H1 (cell line): ENCODE measurements around the gene SLC20A1. TPM values are rescaled to one million over a fixed set of nuclear protein-coding genes. Genes with fewer than 3 reads are reported as not detected.

ENCODE experiments used
- BRCA1 ChIP-seq: IDR thresholded peaks from 2 replicates; pipeline ENCODE4 v1.6.1; 2012; ENCODE audit warnings: low read depth, low read length, improper control_type of control experiment
- HDAC2 ChIP-seq, 2 experiments: fragments of 300-600 bp in 1 of 2; sonication (generic) in 1 of 2; IDR thresholded peaks; 2 replicates each; pipeline ENCODE4 v1.6.1; 2011 to 2012; ENCODE audit warnings: low read depth in 2 of 2, low read length in 2 of 2, mild to moderate bottlenecking in 2 of 2, moderate library complexity in 2 of 2, borderline replicate concordance in 1 of 2, inconsistent platforms in 1 of 2
- MAFK ChIP-seq: IDR thresholded peaks from 2 replicates; pipeline ENCODE4 v1.6.1; 2012; ENCODE audit warnings: low read depth, mild to moderate bottlenecking, improper control_type of control experiment, low read length
- POLR2AphosphoS5 ChIP-seq: IDR thresholded peaks from 2 replicates; pipeline ENCODE4 v1.6.1; 2011; ENCODE audit warnings: low read depth, low read length
- SRF ChIP-seq: IDR thresholded peaks from 2 replicates; pipeline ENCODE4 v1.6.1; 2011; ENCODE audit warnings: mild to moderate bottlenecking, low read depth, low read length, moderate library complexity
- polyA plus RNA-seq, 7 experiments: library from polyadenylated mRNA; depleted of rRNA in 3 of 7; stranded (reverse) in 5 of 7; unstranded in 2 of 7; fragments of >200 nt in 5 of 7; fragments of 200-250 nt in 2 of 7; gene quantifications; 1 replicate in 5 of 7; 2 replicates in 1 of 7; 4 replicates in 1 of 7; pipeline versions ENCODE4 v1.2.1 to v1.2.3, GENCODE V29; 2011 to 2013; ENCODE audit warnings: missing spikeins in 2 of 7, mixed read lengths in 2 of 7
- total RNA-seq: library from RNA; stranded (reverse); fragmentation: NEBNext Ultra II Directional; extraction: Animal tissue kit (Norgen Biotek cat#: 25700); gene quantifications from 2 replicates; pipeline ENCODE4 v1.2.1, GENCODE V29; 2021
- TF ChIP-seq, protein P1 (sequence below), 3 experiments: IDR thresholded peaks; 1 replicate in 2 of 3; 2 replicates in 1 of 3; pipeline versions ENCODE4 v1.5.1 to v1.6.1; 2011; ENCODE audit warnings: low read length in 3 of 3, mild to moderate bottlenecking in 3 of 3, inconsistent platforms in 2 of 3, low read depth in 1 of 3, moderate library complexity in 1 of 3; ENCODE audit not compliant: insufficient read depth in 1 of 3; ENCODE audit errors: control extremely low read depth in 1 of 3
- TF ChIP-seq, protein P2 (sequence below): IDR thresholded peaks from 2 replicates; pipeline ENCODE4 v1.6.1; 2011; ENCODE audit warnings: low read depth, mild to moderate bottlenecking, low read length; ENCODE audit not compliant: insufficient read depth
- TF ChIP-seq, protein P3 (sequence below): IDR thresholded peaks from 2 replicates; pipeline ENCODE4 v1.6.1; 2012; ENCODE audit warnings: low read length, inconsistent platforms

SLC20A1 gene
- total and polyA plus RNA-seq, 2 of the 8 experiments (the other 6 are each of a cell fraction or from before 2014, with no cell fraction given), result 42.6 to 105 TPM

DNA sequence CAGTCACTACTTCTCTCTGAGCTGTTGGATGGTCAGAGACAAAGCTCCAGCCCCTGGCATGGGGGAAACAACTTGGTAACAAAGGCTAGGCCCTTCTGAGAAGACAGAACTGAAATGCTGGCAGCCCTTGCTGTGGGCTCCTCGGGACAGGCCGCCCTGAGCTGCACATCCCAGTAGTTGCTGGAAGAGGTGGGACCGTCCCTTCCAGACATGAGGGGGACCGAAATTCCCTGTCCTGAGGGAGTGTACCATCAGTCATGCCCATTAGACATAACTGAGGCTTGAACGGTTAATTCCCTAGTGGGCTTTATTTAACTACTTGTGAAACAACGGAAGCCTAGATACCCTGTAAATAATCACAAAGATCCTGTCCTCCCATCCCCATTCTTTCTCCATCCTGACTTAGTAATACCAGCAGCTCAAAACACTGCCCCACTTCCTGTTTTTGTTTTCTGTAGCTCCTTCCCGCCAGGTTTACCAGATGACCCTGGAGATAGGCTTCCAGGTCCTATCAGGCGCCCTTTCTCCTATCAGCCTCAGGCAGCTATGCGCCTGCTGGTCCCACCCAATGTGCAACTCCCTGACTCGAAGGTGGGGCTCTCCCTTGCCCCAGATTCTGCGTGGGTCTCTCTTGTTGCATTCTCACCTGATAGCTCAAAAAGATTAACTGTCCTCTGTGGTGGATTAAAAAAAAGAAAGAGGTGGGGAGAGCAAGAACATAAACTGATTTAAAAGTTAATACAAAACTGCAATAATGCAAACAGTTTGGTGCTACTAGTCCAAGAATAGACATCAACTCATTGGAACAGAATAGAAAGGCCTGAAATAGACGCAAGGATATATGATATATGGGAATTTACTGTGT lies 38.0 kb downstream of the SLC20A1 start (continued):
- TF ChIP-seq, protein P1, sequence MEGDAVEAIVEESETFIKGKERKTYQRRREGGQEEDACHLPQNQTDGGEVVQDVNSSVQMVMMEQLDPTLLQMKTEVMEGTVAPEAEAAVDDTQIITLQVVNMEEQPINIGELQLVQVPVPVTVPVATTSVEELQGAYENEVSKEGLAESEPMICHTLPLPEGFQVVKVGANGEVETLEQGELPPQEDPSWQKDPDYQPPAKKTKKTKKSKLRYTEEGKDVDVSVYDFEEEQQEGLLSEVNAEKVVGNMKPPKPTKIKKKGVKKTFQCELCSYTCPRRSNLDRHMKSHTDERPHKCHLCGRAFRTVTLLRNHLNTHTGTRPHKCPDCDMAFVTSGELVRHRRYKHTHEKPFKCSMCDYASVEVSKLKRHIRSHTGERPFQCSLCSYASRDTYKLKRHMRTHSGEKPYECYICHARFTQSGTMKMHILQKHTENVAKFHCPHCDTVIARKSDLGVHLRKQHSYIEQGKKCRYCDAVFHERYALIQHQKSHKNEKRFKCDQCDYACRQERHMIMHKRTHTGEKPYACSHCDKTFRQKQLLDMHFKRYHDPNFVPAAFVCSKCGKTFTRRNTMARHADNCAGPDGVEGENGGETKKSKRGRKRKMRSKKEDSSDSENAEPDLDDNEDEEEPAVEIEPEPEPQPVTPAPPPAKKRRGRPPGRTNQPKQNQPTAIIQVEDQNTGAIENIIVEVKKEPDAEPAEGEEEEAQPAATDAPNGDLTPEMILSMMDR (IDR thresholded peaks at IDR 0.05; ENCODE audit: control extremely low read depth in 1 of 3, insufficient read depth in 1 of 3, low read depth in 1 of 3, low read length in 3 of 3), result no peak
- TF ChIP-seq POLR2AphosphoS5 (no peak), HDAC2 (IDR thresholded peaks at IDR 0.05; ENCODE audit: borderline replicate concordance in 1 of 2, low read depth in 2 of 2, low read length in 2 of 2) (no peak), SRF (no peak), MAFK (no peak), BRCA1 (no peak)
- TF ChIP-seq, protein P2, sequence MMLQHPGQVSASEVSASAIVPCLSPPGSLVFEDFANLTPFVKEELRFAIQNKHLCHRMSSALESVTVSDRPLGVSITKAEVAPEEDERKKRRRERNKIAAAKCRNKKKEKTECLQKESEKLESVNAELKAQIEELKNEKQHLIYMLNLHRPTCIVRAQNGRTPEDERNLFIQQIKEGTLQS, result no peak
- TF ChIP-seq, protein P3, sequence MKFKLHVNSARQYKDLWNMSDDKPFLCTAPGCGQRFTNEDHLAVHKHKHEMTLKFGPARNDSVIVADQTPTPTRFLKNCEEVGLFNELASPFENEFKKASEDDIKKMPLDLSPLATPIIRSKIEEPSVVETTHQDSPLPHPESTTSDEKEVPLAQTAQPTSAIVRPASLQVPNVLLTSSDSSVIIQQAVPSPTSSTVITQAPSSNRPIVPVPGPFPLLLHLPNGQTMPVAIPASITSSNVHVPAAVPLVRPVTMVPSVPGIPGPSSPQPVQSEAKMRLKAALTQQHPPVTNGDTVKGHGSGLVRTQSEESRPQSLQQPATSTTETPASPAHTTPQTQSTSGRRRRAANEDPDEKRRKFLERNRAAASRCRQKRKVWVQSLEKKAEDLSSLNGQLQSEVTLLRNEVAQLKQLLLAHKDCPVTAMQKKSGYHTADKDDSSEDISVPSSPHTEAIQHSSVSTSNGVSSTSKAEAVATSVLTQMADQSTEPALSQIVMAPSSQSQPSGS, result no peak
